GM06990 (cell line): ENCODE data around the gene ACIN1.

Experiments used
- DNase-seq: peaks from one replicate; pipeline ENCODE4 v3.0.0-alpha.2; 2011; ENCODE audit not compliant: insufficient read length; ENCODE audit errors: extremely low read depth
- H3K27me3 ChIP-seq: replicated peaks from 2 replicates; pipeline ENCODE4 v1.6.0; 2011; ENCODE audit warnings: low read length; ENCODE audit not compliant: control insufficient read depth, insufficient read depth
- H3K36me3 ChIP-seq: 2 replicates; pipeline ENCODE4 v1.5.1; 2011; ENCODE audit warnings: low read length; ENCODE audit not compliant: control insufficient read depth, insufficient read depth
- H3K4me3 ChIP-seq: replicated peaks from 2 replicates; pipeline ENCODE4 v1.5.1; 2011; ENCODE audit warnings: low read depth, mild to moderate bottlenecking, control low read depth, low read length
- TF ChIP-seq, protein P1 (sequence below): IDR thresholded peaks from 2 replicates; pipeline ENCODE4 v1.5.1; 2011; ENCODE audit warnings: low read length, control low read depth, mild to moderate bottlenecking, inconsistent platforms; ENCODE audit not compliant: insufficient read depth, poor library complexity, severe bottlenecking

Gene ACIN1

DNA sequence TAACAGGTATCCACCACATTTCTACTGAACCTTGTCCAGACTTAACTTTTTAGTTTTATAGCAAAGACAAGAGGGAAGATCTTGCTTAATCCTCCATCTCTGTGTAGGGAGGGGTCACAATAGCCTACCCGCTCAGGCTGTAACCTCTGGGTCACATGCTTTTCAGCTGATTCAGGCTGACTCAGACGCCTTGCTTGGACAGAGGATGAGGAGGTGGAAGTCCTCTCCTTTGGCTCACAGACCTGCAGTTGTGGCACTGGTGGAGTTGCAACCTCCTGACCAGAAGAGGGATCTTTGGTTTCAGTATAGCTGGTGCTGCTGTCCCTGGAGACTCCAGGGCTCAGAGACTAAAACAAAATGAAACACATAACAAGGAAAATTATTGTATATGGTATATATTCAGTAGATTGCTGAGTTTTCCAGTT, 16.2 kb downstream of the ACIN1 start:
- Histone ChIP-seq H3K27me3 (no peaks in the 10 kb centered on the region), H3K36me3 (peaks cover 36% of the 10 kb centered on the region), H3K4me3 (no peak overlapping the region)
- no peak for DNase-seq
- TF ChIP-seq, protein P1, sequence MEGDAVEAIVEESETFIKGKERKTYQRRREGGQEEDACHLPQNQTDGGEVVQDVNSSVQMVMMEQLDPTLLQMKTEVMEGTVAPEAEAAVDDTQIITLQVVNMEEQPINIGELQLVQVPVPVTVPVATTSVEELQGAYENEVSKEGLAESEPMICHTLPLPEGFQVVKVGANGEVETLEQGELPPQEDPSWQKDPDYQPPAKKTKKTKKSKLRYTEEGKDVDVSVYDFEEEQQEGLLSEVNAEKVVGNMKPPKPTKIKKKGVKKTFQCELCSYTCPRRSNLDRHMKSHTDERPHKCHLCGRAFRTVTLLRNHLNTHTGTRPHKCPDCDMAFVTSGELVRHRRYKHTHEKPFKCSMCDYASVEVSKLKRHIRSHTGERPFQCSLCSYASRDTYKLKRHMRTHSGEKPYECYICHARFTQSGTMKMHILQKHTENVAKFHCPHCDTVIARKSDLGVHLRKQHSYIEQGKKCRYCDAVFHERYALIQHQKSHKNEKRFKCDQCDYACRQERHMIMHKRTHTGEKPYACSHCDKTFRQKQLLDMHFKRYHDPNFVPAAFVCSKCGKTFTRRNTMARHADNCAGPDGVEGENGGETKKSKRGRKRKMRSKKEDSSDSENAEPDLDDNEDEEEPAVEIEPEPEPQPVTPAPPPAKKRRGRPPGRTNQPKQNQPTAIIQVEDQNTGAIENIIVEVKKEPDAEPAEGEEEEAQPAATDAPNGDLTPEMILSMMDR = no peak

DNA sequence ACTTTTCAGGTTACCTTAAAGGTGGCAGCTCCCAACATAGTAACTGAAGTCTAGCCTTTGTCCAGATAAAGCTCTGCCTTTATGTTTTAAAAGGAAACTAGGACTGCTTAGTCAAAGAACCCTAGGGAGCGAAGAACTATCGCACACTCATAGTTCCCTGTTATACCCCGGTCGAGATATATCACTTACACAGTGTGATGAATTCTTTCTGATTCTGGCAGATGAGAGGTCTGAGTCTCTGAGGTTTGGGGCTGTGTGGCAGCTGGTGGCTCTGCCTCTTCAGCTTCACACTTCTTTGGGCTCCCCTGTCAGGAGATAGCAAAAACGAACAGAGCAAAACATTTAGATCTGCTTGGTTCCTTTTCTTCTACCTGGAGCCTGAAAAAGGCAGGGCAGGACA, 17.0 kb downstream of the ACIN1 start:
- Histone ChIP-seq H3K27me3 (no peaks in the 10 kb centered on the region), H3K4me3 (no peak overlapping the region), H3K36me3 (peaks cover 37% of the 10 kb centered on the region)
- no peak for DNase-seq
- TF ChIP-seq, protein P1 = no peak

DNA sequence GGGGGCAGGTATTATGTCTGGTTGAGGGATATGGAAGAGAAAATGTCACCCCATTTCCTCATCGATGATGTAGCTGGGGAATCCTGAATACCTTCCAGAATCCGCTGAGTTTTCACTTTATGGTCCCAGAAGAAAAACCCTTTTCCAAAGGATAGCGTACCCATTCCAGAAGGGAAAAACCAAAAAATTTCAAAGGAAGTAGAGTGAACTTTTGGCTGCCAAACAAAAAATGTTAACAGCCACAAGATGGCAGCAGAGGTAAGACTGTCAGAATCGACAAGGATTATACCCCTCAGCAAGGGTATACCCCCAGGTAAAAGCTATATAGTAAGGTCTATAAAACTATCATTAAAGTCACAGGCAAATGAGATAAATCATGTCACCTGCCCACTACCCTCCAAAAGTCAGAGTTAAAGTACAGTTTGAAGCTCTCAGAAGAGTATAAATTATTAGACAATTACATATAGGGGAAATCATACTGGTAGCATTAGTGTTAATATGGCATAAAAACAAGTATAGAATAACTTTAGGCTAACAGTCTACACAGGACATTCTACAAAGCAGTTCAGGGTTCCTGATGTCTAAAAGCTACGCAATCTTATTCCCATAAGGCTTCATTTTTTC, 18.0 kb downstream of the ACIN1 start:
- Histone ChIP-seq H3K27me3 (no peaks in the 10 kb centered on the region), H3K36me3 (peaks cover 36% of the 10 kb centered on the region), H3K4me3 (no peak overlapping the region)
- TF ChIP-seq, protein P1 = peak; percentile 59
- no peak for DNase-seq

DNA sequence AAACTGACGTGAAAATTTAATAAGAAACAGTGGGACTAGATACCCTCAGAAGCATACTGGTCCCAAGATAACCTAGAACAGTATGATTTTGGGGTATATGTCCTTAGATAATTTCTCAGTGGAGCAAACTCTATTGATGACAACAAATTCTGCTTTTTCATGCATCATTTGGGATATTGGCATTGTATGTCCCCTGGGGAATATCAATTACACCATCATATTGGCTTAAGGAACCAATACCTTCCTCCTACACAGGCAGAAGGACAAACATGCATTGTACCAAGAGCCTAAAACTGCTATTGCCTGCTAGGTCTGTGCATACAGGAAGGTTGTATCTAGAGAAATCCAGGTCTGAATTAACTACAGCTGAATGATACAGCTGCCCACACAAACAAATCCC, 20.0 kb downstream of the ACIN1 start:
- H3K4me3 ChIP-seq = no peak overlapping the region
- H3K27me3 ChIP-seq = no peaks in the 10 kb centered on the region
- TF ChIP-seq, protein P1 = no peak
- DNase-seq = no peak
- peaks cover 27% of the 10 kb centered on the region for H3K36me3 ChIP-seq

DNA sequence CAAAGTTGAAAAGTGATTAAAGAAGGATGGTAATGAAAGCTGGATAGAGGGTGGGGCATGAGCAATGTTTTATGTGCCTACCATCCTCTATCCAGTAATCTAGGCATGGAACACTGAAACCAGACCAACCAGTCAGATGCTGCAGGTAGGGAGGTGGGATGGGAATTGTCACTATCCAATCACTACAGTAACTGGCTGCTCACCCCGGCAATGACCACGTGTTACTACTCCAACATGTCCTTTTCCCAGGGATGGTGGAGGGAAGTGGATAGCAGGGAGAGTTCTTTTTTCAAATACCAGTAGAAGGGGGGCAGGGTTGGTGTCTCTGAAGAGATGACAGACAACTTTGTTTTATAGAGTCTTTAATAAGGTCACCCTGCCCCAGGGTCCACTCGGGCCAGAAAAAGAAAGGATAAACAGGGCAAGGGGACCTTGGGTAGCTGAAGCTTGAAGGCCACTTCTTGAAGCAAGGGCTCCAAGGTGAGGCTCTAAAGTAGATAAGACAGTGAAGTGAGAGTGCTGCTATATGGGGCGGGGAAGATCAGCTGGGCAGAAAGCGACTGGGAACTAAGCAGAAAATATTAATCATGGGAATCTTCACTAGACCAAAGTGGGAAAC, 22.9 kb downstream of the ACIN1 start:
- H3K27me3 ChIP-seq = no peaks in the 10 kb centered on the region

More for the DNA sequence above, 22.9 kb downstream of the ACIN1 start:
- TF ChIP-seq, protein P1 = no peak
- peaks cover 26% of the 10 kb centered on the region for H3K36me3 ChIP-seq
- no peak overlapping the region for H3K4me3 ChIP-seq
- DNase-seq = no peak
